HG03135 (cell line): ENCODE measurements around the gene RIMBP3C.
"Not testable (repeated sequence)": the region's sequence is repeated elsewhere in the genome, so short reads cannot be mapped to it uniquely, and the experiment has no call there.

ENCODE experiments used
- ATAC-seq: cut with Tn5 transposase; IDR thresholded peaks from one replicate; pipeline ENCODE4 v1.9.1; 2021; ENCODE audit warnings: mild to moderate bottlenecking, moderate library complexity; ENCODE audit not compliant: unreplicated experiment

RIMBP3C gene, protein sequence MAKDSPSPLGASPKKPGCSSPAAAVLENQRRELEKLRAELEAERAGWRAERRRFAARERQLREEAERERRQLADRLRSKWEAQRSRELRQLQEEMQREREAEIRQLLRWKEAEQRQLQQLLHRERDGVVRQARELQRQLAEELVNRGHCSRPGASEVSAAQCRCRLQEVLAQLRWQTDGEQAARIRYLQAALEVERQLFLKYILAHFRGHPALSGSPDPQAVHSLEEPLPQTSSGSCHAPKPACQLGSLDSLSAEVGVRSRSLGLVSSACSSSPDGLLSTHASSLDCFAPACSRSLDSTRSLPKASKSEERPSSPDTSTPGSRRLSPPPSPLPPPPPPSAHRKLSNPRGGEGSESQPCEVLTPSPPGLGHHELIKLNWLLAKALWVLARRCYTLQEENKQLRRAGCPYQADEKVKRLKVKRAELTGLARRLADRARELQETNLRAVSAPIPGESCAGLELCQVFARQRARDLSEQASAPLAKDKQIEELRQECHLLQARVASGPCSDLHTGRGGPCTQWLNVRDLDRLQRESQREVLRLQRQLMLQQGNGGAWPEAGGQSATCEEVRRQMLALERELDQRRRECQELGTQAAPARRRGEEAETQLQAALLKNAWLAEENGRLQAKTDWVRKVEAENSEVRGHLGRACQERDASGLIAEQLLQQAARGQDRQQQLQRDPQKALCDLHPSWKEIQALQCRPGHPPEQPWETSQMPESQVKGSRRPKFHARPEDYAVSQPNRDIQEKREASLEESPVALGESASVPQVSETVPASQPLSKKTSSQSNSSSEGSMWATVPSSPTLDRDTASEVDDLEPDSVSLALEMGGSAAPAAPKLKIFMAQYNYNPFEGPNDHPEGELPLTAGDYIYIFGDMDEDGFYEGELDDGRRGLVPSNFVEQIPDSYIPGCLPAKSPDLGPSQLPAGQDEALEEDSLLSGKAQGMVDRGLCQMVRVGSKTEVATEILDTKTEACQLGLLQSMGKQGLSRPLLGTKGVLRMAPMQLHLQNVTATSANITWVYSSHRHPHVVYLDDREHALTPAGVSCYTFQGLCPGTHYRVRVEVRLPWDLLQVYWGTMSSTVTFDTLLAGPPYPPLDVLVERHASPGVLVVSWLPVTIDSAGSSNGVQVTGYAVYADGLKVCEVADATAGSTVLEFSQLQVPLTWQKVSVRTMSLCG (N-terminal part only)

DNA sequence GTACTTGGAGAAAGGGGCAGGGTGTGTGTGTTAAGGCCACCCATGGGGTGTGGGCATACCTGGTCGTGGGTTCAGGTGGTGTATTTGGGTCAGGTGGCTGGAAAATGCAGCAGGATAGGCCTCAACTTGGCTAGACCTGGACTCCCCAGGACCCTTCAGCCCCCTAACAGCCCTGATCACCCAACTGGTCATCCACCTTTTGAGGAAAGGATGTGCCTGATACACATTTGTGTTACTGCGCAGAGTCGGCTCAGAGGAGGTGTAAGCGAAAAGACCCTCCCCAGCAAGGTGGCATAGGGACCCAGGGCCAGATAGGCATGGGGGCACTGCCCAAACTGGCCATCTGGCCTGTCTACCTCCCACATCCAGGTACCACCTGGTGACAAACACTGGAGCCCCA lies at the start of gene RIMBP3C:
RIMBP3C (minus strand) TSS at position 101 of the 400 bp plus-strand sequence. CDS start 485 bp downstream, outside the sequence.
- ATAC-seq = not testable (repeated sequence)

DNA sequence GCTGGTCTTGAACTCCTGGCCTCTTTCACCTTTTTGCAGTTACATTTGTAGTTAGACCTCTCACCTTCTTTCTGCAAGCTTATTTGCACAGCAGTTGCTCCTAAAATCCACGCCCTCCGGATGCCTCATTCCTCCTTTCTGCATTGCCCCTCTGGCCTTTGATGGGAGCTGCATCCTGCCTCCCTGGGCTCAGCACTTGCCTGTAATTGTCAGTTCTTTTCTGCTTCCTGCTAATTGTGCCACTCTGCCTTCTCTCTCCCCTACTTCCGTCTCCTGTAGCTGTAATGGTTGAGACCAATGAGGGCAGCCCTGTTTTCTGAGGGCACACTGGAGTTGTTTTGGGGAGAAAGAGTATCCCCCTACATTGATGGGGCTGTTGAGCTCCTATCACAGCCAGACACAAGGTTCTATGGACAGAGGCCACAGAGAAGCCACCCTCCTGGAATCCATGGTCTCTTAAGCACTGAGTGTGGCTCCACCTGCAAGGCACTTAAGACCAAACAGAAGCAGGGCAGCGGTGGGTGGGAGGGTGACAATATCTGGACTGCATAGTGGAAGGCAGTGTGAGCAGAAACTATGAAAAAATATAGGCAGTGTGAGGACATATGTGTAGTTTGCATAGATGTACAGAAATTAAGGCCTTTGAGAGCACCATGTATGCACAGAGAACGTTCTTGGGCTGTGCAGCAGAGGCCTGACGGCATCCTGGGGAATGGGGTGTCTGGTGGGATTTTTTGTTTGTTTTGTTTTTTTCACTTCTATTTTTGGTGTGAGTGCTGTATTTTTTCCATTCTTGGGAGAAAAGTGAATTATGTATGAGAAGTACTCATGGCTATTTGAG lies 48.0 kb upstream of the RIMBP3C start:
- ATAC-seq = no peak

DNA sequence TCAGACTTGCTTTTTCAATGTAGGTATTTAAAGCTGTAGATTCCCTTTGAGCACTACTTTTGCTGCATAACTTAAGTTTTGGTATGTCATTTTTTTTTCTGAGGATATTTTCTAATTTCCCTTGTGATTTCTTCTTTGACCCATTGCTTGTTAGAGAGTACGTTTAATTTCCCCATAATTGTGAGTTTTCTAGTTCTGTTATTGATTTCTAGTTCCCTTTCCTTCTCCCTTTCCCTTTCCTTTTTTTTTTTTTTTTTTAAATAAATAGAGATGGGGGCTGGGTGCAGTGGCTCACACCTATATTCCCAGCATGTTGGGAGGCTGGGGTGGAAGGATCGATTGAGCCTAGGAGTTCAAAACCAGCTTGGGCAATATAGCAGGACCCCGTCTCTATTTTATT lies 47.0 kb upstream of the RIMBP3C start:
- no peak for ATAC-seq

DNA sequence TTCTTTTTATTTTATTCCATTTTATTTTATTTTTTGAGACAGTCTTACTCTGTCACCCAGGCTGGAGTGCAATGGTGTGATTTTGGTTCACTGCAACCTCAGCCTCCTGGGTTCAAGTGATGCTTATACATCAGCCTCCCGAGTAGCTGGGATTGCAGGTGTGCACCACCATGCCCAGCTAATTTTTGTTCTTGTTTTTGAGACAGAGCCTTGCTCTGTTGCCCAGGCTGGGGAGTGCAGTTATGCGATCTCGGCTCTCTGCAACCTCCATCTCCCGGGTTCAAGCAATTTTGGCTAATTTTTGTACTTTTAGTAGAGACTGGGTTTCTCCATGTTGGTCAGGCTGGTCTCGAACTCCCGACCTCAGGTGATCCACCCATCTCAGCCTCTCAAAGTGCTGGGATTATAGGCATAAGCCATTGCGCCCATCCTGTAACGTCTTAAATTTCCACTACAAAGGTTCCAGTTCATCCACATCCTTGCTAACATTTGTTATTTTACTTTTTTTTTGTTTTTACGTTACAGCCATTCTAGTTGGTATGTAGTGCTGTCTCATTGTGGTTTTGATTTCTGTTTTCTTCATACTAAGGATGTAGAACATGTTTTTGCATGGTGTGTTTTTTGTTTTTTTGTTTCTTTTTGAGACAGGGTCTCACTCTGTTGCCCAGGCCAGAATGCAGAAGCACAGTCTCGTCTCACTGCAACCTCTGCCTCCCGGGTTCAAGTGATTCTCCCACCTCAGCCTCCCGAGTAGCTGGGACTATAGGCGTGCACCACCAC lies 45.3 kb upstream of the RIMBP3C start:
- ATAC-seq = not testable (repeated sequence)

DNA sequence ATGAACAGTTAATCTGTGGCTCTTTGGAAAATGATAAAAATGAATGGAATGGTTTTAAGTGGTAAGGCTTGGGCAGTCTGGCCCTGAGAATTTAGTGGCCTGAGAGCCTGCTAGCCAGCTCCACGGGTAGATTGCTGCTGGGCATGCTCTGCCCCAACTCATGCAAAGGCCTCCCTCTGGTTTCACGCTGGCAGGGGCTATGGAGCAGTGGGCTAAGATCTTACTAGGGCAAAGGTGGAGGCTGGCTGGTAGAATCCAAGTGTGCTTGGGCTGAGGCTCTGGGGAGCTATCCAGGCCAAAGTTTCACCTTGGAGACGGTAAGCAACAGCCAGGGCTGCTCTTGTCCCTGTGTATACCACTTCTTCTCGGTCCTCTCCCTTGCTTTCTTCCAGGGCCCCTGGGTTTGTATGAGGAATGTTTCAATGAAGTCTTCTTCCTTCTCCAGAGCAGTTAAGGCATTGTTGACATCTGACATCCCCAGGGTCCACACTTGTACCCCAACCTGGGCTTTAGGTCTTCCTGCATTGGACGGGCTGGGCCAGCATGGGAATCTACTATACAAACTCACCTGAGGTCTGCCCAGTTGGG lies 43.7 kb upstream of the RIMBP3C start:
- no peak for ATAC-seq

DNA sequence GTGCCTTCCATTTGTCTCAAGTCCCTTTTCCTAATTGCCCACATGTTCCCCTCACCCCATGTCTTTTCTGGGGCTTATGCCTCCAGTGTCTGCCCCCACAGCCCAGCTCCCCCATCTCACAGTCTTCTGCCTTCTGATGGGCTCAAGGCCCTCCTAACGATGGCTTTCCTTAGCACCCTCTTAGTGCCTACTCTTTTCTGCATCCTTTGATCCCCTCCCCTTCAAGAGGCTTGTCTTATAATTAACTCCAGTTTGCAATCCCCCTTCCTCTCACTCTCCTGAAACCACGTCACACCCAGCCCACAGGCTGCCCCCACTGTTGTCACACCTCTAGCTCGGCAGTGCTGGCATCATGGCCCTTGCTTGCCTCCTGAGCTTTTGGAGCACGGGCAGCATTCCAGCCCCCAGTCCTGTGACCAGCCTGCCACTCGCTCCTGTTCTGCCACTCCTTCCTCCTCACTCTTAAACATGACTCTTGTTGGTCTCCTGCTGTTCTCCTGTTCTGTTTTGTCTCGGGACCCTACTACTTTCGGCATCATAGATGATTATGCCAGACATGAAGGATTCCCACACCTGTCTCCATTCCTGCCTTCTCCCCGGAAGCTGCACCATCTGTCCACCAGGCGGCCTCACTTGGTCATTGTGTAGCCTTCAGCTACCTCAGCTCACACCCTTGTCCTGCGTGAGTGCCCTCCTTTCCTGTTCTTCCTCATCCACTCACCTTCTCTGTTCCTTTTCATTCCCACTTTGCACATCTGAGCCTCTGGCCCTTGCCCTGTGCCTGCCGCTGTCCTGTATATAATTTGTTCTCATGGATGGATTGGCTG lies 42.4 kb upstream of the RIMBP3C start:
- no peak for ATAC-seq

DNA sequence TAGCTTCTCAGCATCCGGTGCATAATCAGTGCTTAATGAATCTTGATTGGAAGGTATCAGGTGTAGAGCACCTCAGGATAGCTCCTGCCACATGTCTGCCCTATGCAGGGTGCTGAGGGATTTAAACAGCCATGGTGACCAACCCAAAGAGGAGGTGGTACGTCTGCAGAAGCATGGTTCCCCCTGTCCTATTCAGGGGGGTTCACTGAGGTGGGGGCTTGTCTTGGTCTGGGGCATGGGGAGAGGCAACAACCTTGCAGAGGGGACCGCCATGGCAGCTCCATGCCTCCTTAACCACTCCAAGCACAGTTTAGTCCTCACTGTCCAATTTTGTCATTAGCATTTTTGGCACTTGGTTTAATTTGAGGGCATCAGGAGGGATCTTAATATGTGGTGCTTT lies 41.2 kb upstream of the RIMBP3C start:
- ATAC-seq = no peak

DNA sequence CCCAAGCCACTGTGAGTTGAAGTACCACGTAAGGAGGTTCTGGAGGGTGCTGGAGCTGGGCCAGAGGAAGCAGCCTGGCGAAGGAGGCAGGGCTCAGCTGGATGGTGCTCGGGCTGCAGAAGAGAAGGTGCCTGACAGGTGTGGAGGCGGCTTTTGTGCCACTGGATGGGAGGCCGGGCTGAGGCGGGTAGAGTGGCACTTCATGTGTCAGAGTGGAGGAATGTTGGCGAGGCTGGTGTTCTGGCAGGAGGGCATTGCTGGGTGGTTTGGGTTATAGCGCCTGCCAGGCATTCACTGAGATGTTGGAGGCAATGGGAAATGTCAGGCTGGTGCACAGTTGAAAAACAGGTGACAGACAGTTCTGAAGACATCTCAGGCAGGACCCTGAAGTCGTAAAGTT lies 40.4 kb upstream of the RIMBP3C start:
- no peak for ATAC-seq

DNA sequence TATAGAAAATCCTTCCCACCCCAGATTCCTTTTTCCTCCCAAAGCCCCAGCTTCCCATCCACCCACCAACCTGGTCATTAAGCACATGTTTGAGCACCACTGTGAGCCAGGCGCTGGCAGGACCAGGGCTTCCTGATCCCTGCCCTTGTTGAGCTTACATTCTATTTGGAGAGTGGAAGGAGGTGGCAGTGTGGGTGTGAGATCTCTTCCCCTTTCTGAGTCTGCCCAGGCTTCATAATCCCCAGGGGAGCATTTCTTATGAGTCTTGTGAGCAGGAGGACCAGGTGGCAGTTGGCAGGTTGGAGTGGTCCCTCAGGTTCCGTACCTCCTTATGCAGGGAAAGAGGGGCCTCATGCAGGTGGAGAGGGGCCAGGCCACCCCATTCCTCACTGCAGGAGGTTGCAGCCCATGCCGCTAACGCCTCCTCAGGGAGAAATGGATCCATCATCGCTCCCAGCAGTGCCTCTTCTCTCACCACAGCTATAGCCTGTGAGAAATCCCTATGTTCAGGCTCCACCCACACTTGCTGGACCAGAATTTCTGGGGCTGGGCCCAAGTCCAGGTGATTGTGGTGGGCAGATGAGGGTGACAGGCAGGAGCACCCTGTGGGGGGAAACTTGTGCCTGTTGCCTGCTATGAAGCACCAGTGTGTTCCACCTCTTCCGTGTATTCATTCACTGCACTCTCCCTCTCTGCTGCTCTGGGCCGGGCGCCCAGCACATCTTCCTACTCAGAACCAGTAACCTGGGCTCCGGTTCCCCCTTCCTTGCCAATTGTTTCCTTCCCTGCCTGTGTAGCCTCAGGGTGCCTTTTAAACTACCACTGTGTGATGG lies 39.8 kb upstream of the RIMBP3C start:
- no peak for ATAC-seq

DNA sequence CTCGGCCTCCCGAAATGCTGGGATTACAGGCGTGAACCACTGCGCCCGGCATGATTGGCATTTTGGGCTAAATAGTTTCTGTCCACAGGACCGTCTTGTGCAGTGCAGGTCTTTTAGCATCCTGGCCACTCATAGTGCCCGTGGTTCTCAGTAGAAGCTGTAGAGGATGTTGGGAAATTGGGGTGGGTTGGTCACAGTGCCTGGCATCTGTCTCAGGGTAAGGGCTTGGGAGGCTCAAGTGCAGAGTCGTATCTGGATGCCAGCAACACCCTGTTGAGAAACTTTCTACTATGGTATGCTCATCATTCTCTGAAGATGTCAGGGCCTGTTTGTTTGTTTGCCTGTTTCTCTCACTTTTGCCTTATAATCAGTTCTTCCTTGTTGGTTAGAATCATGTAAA lies 38.1 kb upstream of the RIMBP3C start:
- no peak for ATAC-seq

DNA sequence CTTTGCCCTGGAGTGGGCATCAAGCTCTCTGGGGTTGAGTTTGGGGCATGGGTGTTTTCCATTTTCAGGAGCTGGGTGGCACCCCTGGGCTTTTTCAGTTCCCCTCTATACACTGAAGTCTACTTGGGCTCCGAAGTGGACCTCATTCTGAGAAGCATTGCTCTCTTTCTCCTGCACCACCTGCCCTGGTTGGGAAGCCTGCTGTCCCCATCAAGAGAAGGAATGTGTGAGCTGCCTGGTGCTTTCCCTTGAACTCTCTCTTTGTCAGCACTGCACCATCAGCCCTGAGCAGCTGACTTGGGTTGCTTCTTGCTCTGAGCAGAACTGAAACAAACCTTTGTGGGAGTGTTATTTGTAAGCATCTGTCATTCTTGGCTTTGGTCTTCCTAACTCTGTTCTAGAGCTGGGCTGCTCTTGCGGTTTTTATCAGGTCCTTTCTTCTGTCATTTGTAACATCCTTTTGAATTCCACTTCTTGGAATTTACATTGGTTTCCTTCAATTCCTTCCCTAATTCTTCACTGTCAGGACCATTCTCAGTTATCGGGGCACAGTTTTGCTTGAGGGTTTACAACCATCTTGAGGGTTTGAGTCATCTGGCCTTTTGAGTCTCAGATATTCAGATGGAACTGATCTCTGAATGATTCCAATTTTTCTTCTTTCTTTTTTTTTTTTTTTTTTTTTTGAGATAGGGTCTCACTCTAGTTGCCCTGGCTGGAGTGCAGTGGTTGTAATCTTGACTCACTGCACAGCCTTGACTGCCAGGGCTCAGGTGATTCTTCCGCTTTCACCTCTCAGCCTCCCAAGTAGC lies 36.7 kb upstream of the RIMBP3C start:
- ATAC-seq = peak; percentile 70

DNA sequence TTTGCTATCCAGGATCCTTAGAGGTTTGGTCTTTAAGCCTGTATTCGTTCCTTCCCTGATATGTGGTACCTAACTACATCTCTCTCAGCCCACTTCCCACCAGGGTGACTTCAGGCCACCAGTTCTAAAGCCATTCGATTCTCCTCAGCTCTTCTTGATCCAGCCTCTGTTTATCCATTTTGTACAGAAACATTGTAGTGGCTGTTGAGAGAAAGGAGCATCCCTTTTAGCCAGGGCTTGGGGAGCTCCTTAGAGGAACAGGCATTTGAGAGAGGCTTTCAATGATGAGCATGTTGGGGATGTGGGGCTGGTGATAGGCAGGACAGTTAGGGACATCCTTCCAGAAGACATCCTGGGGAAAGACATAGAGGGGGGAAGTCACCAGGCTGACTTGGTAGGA lies 34.1 kb upstream of the RIMBP3C start:
- ATAC-seq = no peak

DNA sequence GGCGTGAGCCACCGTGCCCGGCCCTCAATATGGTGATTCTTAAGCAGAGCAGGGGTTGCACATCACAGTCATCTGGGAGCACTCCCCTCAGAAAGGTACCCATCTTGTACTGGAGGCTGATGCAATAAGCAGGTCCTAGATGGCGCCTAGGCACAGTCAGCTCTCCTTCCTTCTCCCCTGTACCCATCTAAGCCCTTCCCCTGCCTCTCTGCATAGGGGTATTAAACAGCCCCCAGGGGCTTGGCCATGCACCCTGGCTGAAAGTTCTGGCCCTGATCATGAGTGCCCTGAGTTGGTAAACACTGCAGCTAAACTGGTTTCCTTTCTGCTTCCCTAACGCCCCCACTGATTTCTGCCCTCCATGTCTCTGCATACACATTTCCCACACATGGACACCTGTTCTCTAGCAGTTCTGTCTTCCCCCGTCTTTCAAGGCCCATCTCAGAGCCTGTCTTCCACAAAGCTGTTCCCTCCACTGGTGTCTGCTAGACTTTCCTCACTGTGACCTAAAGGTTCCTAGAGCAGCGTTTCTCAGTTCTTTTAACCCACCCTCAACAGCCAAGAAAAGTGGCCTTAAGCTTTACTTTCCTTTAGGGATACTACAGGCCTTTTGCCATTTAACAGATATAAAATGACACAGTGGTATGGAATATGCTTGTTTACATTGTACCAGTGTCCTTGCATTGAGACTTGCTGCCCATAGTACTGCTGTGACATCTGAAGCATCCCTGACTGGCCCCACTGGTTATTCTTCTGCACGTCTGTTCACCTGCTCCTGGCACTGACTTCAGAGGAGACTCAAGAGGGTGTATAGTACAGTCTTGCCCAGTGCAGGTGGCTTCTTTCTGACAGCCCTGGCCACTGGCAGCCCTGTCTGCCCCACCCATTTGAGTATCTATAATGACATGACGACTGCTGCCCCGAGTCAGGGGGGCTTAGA lies 31.8 kb upstream of the RIMBP3C start:
- ATAC-seq = no peak

DNA sequence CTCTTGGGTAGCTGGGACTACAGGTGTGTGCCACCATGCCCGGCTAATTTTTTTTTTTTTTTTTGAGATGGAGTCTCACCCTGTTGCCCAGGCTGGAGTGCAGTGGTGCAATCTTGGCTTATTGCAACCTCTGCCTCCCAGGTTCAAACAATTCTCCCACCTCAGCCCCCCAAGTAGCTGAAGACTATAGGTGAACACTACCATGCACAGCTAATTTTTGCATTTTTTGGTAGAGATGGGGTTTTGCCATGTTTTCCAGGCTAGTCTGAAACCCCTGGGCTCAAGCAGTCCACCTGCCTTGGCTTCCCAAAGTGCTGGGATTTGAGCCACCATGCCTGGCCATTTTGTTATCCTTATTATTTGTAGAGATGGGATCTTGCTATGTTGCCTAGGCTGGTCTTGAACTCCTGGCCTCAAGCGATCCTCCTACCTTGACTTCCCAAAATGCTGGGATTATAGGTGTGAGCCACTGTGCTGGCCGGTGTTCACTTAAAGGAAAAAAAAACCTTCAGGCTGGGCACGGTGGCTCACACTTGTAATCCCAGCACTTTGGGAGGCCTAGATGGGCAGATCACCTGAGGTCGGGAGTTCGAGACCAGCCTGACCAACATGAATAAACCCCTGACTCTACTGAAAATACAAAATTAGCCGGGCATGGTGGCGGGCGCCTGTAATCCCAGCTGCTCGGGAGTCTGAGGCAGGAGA lies 29.9 kb upstream of the RIMBP3C start:
- ATAC-seq = not testable (repeated sequence)

DNA sequence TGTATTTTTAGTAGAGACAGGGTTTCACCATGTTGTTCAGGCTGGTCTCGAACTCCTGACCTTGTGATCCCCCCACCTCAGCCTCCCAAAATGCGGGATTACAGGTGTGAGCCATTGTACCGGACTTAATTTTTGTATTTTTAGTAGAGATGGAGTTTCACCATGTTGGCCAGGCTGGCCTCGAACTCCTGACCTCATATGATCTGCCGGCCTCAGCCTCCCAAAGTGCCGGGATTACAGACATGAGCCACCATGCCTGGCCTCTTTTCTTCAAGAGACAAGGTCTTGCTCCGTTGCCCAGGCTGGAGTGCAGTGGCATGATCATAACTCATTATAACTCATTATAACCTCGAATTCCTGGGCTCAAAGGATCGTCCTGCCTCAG lies 29.4 kb upstream of the RIMBP3C start:
- ATAC-seq = not testable (repeated sequence)
